ENCODE data around the gene ETV5. TPM values are rescaled to one million over a fixed set of nuclear protein-coding genes. Genes with fewer than 3 reads are reported as not detected.

ETV5 gene
- total RNA-seq, 1 donor from 2014 or later = 16.3 TPM

- H3K4me1 ChIP-seq = peaks cover 39% of the 10 kb centered on the region
- no peak for DNase-seq (ENCODE audit: low spot score)
- no peaks in the 10 kb centered on the region for H3K79me2 ChIP-seq (ENCODE audit: low read depth)
- Mint-ChIP-seq H3K27ac (no peak overlapping the region), H3K36me3 (peaks cover 41% of the 10 kb centered on the region), H3K4me1 (peaks cover 34% of the 10 kb centered on the region), H3K27me3 (ENCODE audit: insufficient read depth, low read depth) (peaks cover 2% of the 10 kb centered on the region), H3K9me3 (no peaks in the 10 kb centered on the region), H3K4me3 (no peak overlapping the region)
- no peak for TF ChIP-seq EZH2phosphoT487 (IDR thresholded peaks at IDR 0.05)
- TF ChIP-seq EZH2 (IDR thresholded peaks at IDR 0.05) = no peak
- TF ChIP-seq CTCF (IDR thresholded peaks at IDR 0.05) = no peak
- H3K27ac ChIP-seq = no peak overlapping the region
- no peaks in the 10 kb centered on the region for H4K20me1 ChIP-seq (ENCODE audit: low read depth)
- no peak overlapping the region for H3K4me3 ChIP-seq
- H3F3A ChIP-seq (ENCODE audit: low read depth) = peaks cover 28% of the 10 kb centered on the region
- peaks cover 41% of the 10 kb centered on the region for H3K27me3 ChIP-seq
- H3K36me3 ChIP-seq = no peaks in the 10 kb centered on the region
- H3K4me2 ChIP-seq = no peak overlapping the region
- H3K9me3 ChIP-seq (ENCODE audit: low read depth) = no peaks in the 10 kb centered on the region
- H2AFZ ChIP-seq (replicated peaks) = no peak overlapping the region
- no peak overlapping the region for H3K9ac ChIP-seq
Observed at GRCh38 chr3:186093271-186093900, 15.5 kb downstream of the ETV5 start.

GRCh38 chr3:186092360-186093070 is 16.4 kb downstream of the ETV5 start:
- no peaks in the 10 kb centered on the region for H4K20me1 ChIP-seq (ENCODE audit: low read depth)
- no peak overlapping the region for H2AFZ ChIP-seq (replicated peaks)
- peaks cover 35% of the 10 kb centered on the region for H3K4me1 ChIP-seq
- no peaks in the 10 kb centered on the region for H3K36me3 ChIP-seq
- no peak overlapping the region for H3K4me3 ChIP-seq
- no peaks in the 10 kb centered on the region for H3K9me3 ChIP-seq (ENCODE audit: low read depth)
- Mint-ChIP-seq H3K27me3 (ENCODE audit: insufficient read depth, low read depth) (peaks cover 2% of the 10 kb centered on the region), H3K4me1 (peaks cover 26% of the 10 kb centered on the region), H3K36me3 (peaks cover 49% of the 10 kb centered on the region), H3K27ac (no peak overlapping the region), H3K9me3 (no peaks in the 10 kb centered on the region), H3K4me3 (no peak overlapping the region)
- H3K4me2 ChIP-seq = no peak overlapping the region
- H3K79me2 ChIP-seq (ENCODE audit: low read depth) = no peaks in the 10 kb centered on the region
- H3F3A ChIP-seq (ENCODE audit: low read depth) = peaks cover 20% of the 10 kb centered on the region
- no peak for DNase-seq (ENCODE audit: low spot score)
- H3K9ac ChIP-seq = no peak overlapping the region
- no peak for TF ChIP-seq EZH2phosphoT487 (IDR thresholded peaks at IDR 0.05)
- TF ChIP-seq EZH2 (IDR thresholded peaks at IDR 0.05) = no peak
- TF ChIP-seq CTCF (IDR thresholded peaks at IDR 0.05) = no peak
- peaks cover 36% of the 10 kb centered on the region for H3K27me3 ChIP-seq
- no peak overlapping the region for H3K27ac ChIP-seq

GRCh38 chr3:186090901-186091300 is 18.0 kb downstream of the ETV5 start:
- Mint-ChIP-seq H3K27me3 (ENCODE audit: insufficient read depth, low read depth) (no peaks in the 10 kb centered on the region), H3K36me3 (peaks cover 62% of the 10 kb centered on the region), H3K9me3 (no peaks in the 10 kb centered on the region), H3K27ac (no peak overlapping the region), H3K4me1 (peaks cover 9% of the 10 kb centered on the region), H3K4me3 (no peak overlapping the region)
- Histone ChIP-seq H3K36me3 (no peaks in the 10 kb centered on the region), H3K9ac (no peak overlapping the region), H3K4me2 (no peak overlapping the region), H3K27ac (no peak overlapping the region), H4K20me1 (ENCODE audit: low read depth) (no peaks in the 10 kb centered on the region), H3K27me3 (peaks cover 26% of the 10 kb centered on the region), H3K4me3 (no peak overlapping the region), H2AFZ (replicated peaks) (no peak overlapping the region), H3K4me1 (peaks cover 21% of the 10 kb centered on the region), H3F3A (ENCODE audit: low read depth) (peaks cover 3% of the 10 kb centered on the region), H3K9me3 (ENCODE audit: low read depth) (no peaks in the 10 kb centered on the region), H3K79me2 (ENCODE audit: low read depth) (no peaks in the 10 kb centered on the region)
- no peak for TF ChIP-seq EZH2phosphoT487 (IDR thresholded peaks at IDR 0.05)
- TF ChIP-seq EZH2 (IDR thresholded peaks at IDR 0.05) = no peak
- TF ChIP-seq CTCF (IDR thresholded peaks at IDR 0.05) = no peak
- no peak for DNase-seq (ENCODE audit: low spot score)

All from neural progenitor cell (in vitro differentiated cells).